HG03108 (cell line): ENCODE measurements around the gene UBALD2.
"Not testable (repeated sequence)": the region's sequence is repeated elsewhere in the genome, so short reads cannot be mapped to it uniquely, and the experiment has no call there.

Source experiments
- ATAC-seq: cut with Tn5 transposase; IDR thresholded peaks from one replicate; pipeline ENCODE4 v1.9.1; 2021; ENCODE audit warnings: moderate library complexity; ENCODE audit not compliant: unreplicated experiment

The UBALD2 gene

DNA sequence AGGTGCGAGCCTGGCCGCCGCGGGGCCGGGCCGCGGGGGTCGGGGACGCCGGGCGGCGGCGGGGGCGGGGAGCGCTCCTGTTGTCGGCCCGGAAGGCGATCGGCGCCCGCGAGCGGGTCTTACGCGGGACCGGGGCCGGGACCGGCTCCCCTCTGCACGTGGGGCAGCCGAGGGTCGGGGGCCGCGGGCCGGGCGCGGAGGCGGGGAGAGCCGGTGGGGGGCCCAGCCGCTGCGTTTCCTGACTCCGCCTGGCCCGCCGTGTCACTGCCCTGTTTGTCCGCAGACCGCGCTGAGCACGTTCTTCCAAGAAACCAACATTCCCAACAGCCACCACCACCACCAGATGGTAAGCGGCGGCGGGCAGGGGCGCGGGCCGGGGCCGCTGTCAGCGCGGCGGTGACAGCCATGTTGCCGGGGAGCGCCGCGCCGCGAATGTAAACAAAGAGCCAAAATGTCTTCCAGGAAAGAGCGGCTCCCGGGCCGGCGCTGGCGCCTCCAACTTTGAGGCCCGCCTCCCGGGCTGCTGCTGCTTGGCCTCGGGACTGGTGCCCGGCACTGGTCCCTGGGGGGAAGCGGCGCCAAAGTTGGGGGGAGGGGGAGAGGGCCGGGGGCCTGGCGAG lies 586 bp downstream of the UBALD2 start:
- no peak for ATAC-seq

DNA sequence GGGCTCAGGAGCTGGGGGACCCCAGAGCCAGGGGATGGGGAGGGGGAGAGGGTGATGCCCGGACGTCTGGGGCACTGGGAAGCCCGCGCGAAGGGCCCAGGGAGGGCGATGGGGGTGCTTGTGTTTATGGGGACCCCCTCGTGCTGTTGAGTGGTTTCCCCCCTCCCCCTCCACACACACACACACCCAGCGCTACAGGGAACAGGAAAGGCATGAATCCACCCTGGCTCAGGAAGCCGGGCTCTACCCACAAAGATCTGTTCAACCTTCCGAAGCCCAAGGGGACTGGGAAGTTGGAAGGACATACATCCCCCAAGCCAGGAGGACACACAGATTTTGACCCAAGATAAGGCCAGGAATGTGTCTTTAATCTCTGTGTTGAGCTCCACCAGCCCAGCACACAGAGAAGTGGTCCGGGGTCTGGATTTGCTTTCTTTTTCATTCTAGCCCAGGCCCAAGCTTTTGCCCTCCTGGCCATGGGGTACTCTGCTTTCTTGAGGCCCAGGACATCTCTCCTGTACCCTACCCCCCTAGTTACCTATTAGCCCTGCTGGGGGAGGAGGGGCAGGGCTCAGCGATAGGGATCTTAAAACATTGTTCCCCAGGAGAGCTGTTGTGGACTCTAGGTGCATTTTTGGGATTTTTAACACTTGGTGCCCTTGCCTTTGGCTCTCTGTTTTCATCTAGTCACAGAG lies 1.2 kb downstream of the UBALD2 start:
- no peak for ATAC-seq

DNA sequence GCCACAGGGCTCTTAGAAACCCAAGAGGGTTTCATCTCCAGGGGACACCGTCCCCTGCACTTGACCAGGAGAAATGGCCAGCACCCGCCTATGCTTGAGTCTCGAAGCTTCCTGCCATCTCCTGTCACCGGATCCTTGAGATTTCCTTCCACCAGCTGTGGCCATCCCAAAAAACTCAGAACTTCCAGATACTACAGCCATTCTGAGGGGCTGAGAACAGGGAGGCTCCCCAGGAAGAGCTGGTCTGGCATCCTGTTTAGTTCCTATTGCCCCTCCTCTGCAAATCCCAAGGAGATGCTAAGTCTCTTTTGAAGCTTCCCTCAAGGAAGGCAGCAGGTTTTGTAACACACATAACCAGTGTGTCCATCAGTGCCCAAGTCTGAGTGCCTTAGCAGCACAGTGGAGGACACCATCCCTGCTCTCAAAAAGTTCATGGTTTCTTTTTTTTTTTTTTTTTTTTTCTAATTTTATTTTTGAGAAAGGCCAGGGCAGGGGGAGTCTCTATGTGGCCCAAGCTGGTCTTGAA lies 2.0 kb downstream of the UBALD2 start:
- no peak for ATAC-seq

DNA sequence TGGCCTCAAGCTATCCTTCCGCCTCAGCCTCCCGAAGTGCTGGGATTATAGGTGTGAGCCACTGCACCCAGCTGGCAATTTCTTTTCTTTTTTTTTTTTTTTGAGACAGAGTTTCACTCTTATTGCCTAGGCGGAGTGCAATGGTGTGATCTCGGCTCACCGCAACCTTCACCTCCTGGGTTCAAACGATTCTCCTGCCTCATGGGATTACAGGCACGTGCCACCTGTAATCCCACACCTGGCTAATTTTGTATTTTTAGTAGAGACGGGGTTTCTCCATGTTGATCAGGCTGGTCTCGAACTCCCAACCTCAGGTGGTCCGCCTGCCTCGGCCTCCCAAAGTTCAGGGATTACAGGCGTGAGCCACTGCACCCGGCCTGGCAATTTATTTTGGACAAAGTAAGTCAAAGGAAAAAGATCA lies 2.4 kb downstream of the UBALD2 start:
- not testable (repeated sequence) for ATAC-seq

DNA sequence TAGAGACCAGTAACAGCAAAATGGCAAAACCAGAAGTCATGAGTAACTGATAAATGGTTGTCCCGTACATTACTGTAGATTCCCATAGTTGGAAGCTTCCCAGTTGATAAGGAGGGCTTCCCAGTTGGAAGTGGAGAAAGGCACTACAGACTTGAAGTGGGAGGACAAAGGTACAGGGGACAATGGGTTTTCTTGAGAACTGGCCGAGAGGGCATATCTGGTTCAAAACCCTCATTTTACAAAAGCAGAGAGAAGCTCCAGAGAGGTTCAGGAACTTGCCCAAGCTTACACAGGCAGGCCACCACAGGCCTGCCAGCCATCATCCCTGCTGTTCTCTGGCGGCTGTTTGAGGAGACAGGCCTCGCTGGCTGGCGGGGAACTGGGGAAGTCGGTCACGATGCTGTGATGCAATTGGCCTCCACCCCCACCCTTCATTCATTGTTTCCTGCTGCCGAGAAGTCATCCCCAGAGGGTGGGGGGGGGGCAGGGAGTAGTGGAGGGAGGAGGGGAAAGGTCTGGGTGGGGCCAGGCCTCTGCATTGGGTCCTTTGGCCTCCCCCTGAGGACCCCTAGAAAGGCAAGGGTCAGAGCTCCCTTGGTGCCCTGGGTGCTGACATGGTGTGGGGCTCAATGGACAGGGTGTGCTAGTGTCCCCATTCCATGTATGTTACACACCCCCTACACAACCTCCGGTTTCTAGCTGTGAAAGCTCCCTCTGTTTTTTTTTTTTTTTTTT lies 3.0 kb downstream of the UBALD2 start:
- ATAC-seq, result no peak

DNA sequence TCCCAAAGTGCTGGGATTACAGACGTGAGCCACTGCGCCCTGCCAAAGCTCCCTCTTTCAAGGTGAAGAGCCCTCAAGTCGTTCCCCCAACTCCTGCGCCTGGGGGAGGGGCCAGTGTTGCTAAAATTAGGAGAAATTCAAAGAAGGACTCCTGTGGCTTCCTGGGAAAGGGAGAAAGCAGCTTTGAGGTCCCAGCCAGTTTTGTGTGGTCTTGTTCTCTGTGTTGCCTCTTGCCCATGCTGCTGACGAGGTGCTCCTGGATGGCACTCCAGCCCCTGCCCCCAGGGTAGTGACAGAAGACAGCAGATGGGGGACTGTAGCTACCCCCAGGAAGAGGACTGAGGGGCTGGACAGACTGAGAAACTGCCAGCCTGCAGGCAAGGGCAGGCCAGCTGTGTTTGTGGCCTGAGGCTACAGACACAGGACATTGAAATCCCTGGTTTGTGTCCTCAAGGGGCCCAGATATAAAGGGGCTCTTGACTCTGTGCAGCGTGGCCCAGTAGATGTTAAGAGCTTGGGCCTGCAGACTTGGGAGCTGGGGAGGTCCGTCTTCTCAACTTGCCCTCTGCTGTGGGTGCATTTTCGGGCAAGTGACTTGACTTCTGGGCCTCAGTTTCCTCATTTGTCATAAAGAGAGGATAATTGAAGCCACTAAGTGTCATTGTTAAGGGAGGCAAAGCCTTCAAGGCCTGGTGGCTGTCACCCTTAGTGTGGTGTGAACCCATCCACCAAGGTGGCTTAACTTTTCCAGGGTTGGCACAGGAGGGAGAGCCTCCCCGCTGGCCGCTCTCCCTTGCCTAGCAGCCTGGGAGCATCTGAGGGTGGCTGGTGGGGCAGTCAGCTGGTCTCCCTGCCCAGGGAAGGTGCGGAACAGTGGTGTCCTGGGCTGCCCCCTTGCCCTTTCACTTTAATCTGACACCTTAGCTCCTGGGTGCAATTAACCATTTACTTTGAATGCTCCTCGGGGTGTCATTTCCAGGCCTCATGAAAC lies 4.1 kb downstream of the UBALD2 start:
- no peak for ATAC-seq

DNA sequence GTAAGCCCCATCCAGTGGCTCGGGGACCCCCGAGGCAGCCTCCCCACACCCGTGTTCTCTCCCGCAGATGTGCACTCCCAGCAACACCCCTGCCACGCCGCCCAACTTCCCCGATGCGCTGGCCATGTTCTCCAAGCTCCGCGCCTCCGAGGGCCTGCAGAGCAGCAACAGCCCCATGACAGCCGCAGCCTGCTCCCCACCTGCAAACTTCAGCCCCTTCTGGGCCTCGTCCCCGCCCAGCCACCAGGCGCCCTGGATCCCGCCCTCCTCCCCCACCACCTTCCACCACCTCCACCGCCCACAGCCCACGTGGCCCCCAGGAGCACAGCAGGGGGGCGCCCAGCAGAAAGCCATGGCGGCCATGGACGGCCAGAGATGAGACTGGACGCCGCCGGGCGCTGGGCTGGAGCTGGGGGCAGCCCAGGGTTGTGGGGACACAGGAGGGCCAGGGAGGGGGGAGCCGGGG lies 5.0 kb downstream of the UBALD2 start:
- ATAC-seq, result no peak

DNA sequence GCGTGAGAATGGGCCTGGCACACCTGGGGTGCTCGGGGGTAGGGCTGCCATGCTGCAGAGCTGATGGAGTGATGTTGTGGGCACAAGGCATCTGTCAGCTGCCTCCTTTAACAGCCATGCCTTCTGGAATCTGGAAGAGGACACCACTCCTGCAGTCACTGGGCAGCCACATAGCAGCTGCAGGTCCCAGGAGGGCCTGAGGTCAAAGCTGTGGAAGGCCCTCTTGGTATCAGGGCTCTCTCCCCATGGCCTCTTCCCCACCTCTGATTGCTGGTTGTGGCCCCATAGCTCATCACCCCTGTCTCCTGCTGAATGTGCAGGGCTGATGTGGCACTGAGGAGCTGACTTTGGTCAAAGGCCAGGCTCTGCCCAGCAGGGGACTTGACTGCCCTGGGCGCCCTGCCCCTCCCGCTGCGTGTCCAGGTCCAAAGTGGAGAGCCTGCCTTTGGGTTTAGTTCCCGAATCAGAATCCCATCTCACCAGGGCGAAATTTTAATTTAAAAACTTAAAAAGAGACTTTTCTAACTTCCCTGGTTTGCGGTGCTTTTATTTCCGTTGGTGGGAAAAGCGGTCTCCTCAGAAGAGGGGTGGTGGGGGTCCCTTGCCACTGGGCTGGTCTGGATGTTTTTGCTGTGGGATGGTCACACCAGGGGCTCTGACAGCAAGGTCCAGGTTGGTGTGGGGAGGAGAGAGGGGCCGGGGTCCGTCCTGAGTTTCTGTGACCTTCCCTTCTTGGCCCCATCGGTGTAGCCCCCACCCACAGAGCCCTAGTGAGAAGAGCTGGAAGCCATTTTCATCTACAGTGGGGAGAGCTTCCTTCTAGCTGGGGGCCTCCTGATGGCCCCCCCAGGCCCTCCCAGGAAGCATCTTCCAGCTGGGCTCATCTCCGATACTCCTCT lies 5.9 kb downstream of the UBALD2 start:
- ATAC-seq, result peak; percentile 1

DNA sequence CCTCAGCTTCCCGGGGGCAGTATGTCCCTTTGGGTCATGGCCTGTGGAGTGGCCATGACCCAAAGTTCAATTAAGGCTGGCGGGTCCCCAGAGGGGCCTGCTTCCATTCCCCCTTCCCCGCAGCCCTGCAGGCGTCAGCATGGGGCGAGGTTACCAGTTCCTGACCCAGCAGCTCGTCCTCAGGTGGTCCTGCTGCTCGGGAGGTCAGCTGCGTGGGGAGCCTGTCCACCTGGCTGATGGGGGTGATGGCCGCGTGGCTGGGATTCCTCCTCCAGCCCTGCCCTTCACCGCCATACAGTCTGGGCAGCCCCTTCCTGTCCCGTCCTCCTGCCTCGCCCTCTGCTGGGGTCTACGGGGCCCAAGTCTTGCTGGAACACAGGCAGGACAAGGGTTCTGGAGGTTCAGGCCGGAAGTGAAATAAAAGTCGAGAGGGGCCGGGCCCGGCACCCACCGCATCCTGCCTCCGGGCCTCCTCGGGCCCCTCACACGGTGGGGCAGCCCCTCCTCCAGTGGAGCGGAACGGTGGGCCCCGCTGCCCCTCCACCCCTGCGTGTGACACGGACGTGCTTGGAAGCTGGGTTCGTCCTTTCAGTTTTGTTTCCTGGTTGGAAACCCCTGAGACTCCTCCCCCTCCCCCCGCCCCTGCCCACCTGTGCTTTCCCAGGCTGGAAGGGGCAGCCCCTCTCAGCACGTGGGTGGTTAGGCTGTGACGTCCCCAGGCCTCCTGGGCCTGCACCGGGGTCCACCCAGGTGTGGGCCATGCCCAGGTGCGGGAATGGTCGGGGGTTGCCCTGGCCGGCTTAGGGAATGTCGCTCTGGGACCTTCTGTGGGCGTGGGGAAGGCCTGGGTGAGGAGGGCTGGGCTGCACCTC lies 6.8 kb downstream of the UBALD2 start:
- peak; percentile 43 for ATAC-seq

DNA sequence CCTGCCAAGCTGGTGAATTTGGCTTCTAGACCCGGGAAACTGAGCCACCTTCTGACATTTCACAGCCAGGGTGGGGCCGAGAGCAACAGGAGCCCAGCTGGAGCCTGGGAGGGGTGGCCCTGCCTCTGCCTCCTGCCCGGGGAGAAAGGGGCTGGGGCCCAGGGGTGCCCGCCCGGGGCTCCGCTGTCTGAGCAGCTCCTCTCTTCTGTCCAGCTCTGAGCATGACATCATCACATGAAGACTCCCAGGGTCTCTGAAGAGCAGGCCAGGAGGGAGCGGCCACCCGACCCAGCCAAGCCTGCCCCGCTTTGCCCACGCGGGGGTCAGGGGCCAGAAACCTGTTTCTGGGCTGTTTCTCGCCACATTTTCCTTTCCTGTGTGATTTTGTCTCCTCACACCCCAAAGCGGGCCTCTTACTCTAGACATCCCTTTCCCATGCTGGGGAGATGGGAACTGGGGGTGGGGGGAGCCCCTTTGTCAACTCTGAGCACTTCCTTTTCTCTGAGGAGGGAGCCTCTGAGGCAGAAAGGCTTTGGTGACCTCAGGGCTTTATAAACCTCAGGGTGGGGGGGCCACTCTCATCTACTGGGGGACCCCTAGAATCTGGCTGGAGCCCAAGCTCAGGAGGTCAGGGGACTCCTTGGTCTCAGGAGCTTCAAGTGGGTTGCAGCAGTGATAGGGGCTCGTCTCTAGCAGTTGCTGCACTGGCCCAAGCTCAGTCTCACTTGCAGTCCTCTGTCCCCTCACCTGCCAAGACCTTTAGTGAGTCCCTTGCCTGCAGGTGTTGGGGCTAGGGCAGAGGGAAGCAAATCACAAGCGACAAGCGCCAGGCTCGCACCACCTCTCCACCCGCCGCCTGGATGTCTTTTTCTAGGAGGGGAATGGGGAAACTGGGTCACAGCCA lies 7.6 kb downstream of the UBALD2 start:
- peak; percentile 3 for ATAC-seq

DNA sequence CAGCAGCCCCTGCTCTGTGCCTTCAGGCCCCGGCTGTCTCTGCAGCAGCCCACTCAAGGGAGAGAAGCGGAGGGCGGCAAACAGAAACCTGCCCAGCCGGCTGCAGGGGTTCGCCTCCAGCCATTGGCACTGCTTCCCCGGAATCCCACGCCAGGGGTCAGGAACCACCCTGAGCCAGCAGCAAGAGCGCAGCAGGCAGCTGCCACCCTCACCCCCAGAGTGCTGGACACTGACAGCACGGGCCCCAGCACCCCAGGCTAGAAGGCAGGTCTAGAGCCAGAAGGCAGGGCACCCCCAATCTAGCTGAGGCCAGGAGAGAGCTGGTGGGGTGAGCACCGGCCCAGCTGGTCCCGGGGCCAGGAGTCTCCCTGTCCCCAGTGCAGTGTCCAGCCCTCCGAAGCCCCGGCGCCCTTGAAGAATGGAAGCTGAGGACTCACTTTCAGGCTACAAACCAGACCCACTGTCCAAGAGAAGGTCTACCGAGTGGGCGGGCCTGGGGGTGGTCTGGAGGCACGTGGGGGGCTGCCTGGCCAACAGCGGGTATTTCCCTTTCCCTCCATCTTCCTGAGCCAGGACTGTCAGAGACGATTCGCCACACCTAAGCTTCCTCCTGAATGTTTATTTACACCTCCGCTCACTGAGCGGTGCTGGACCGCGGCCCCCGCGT lies 8.4 kb downstream of the UBALD2 start:
- no peak for ATAC-seq

DNA sequence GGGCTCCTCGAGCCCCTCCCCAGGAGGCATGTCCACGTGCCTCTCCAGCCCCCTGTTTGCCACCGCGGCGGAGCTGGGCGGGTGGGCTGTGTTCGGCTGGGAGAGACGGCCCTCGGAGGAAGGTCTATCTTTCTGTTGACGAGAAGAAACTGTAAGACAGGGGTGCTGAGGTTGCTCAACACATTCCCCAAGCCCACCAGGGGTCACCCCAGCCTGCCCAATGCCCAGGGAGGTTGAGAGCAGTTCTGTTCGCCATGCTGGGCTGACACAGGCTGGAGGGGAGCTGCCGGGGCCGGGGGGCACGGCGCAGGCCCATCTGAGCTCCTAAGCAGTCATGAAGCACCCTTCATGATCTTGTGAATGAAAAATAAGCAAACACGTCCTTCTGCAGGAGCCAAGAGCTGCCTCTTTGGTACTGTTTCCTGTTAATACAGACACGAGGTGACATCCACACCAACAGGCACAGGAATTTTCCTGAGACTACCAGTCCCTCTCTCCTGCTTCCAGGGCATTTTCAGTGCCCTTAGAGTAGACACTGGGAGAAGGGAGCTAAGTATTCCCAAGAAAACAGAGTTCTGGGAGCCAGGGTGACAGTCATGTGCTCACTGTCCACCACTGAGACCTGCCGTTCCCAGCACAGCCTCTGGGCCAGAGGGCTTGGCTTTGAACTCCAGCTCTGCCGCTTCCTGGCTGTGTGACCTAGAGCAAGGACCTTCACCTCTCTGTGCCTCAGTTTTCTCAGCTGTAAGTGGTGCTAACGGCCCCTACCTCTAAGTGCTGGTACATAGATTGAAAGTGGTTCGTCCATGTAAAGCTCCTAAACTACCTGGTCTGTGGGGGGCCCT lies 9.2 kb downstream of the UBALD2 start:
- no peak for ATAC-seq

DNA sequence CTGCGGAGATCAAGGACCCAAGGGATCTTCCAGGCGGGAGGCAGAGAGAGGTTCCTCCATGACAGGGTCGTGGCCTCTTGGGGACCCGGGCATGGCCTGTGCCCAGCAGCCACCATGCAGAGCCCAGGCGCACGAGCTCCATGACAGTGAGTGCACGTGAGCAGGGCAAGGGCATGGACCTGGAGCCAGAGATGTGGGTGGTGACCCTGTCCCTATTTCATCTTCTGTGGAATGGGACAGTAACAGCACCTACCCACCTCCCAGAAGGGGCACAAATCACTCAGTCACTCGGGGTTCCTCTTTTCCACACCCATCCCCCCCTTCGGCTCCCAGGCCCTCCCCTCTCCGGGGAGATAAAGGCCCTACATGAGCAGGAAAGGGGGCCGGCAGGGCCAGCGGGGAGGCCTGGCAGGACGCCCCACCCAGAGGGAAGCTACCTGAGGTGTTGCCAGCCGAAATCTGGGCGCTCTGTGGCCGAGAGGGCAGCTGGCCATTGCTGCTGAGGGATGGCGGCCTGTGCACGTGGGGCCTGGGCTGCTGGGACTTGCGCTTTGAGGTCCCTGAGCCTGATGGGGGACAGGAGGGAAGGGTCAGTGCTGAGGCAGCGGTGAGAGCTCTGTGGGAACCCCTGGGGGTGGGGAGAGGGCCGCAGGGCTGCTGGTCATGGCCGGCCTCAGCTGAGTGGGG lies 10.4 kb downstream of the UBALD2 start:
- ATAC-seq, result no peak

DNA sequence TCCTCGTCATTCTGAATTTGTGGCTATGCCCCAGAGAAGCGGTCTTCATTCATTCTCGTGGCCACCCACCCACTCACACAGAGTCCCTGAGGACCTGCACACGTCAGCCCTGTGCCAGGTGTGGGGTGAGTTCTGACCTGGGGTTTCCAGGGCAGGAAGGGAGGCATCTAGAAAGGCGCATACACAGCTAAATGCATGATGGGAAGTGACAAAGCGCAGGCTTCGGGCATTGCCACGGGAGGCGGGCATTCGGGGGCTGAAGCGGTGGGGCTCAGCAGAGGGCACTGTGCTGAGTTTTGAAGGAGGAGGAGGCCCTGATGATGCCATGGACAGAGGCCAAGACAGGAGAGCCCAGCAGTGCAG lies 10.9 kb downstream of the UBALD2 start:
- no peak for ATAC-seq

DNA sequence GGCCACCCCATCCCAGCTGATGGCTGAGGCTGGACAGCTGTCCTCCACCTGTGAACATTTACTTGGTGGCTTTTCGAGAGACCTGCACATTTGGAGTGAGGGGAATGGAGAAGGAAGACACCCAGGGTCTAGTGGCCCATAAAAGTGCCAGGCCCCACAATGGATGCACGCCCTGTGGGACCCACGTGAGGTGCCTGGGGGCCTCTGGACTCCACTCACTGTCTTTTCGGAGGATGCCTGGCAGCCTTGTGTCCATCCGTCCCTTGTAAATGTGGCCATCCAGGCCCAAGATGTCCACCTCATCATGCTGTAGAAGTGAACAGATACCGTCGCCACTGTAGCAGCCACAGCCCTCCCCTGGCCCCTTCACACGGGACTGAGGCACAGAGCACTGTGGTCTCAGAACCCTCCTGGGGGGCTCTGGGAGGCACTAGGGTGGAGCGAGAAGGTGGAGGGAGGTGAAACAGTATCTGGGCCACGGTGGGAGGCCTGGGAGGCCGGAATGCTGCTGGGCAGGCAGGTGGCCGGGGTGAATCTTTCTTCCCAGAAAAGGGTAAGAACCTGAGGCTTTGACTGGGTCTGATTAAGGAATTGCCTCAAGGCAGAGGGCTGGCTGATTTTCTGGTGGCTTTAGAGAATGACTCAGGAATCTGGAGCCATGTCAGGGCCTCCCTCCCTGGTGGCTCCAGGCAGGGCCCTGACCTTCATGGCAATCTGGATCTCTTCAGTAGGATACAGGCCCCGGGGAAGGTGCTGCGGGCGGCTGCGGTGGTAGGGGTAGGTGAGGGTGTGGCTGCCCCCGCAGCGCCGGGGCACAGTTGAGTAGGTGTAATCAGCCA lies 11.5 kb downstream of the UBALD2 start:
- no peak for ATAC-seq
